PC-9 (cell line): ENCODE measurements around the gene SLC25A42. TPM values are rescaled to one million over a fixed set of nuclear protein-coding genes. Genes with fewer than 3 reads are reported as not detected.

Source experiments
- BruUV-seq: library from RNA; stranded (reverse); fragments of 400-500 nt; replicated peaks from 2 replicates; lab custom pipeline; 2021; lab: Mats Ljungman, UMichigan
- CTCF ChIA-PET: fragments of 300-600 bp; sonication (Branson Sonifier 250); formaldehyde crosslinking; loops from one replicate; lab custom pipeline; 2022; ENCODE audit warnings: antibody characterized with exemption; lab: Charles Lee
- POLR2A ChIA-PET: fragments of 300-600 bp; sonication (Branson Sonifier 250); formaldehyde crosslinking; loops from one replicate; lab custom pipeline; 2022; ENCODE audit warnings: antibody characterized with exemption; ENCODE audit not compliant: unreplicated experiment; lab: Charles Lee
- DNase-seq, 2 experiments: peaks; one replicate each; pipeline versions ENCODE4 v3.0.0 to v3.0.0-alpha.2; 2015 to 2022; ENCODE audit warnings: mixed read lengths in 1 of 2
- H2AFZ ChIP-seq: fragments of 200-600 bp; sonication (generic); 2 replicates; pipeline ENCODE4 v1.8.1; 2017; ENCODE audit warnings: antibody characterized with exemption
- H3F3A ChIP-seq: fragments of 200-600 bp; sonication (generic); 2 replicates; pipeline ENCODE4 v1.8.1; 2017; ENCODE audit warnings: antibody characterized with exemption, mild to moderate bottlenecking, low read depth; ENCODE audit not compliant: insufficient read depth
- H3K27ac ChIP-seq: fragments of 200-600 bp; sonication (generic); 2 replicates; pipeline ENCODE4 v1.6.1; 2016; ENCODE audit warnings: mixed run types
- H3K27me3 ChIP-seq: fragments of 200-600 bp; sonication (generic); 2 replicates; pipeline ENCODE4 v1.6.1; 2016; ENCODE audit warnings: low read depth, mixed run types; ENCODE audit not compliant: insufficient read depth
- H3K36me3 ChIP-seq: fragments of 200-600 bp; sonication (generic); 2 replicates; pipeline ENCODE4 v1.6.1; 2016; ENCODE audit warnings: low read depth, mixed run types
- H3K4me1 ChIP-seq: fragments of 200-600 bp; sonication (generic); replicated peaks from 2 replicates; pipeline ENCODE4 v1.6.1; 2016; ENCODE audit warnings: mixed run types; ENCODE audit not compliant: insufficient read depth
- H3K4me2 ChIP-seq: fragments of 200-600 bp; sonication (generic); 2 replicates; pipeline ENCODE4 v1.6.1; 2017; ENCODE audit warnings: mixed run types
- H3K4me3 ChIP-seq: fragments of 200-600 bp; sonication (generic); 2 replicates; pipeline ENCODE4 v1.6.1; 2016; ENCODE audit warnings: mixed run types
- H3K79me2 ChIP-seq: fragments of 200-600 bp; sonication (generic); 2 replicates; pipeline ENCODE4 v1.6.1; 2017; ENCODE audit warnings: low read depth, mixed run types
- H3K9me2 ChIP-seq: fragments of 200-600 bp; sonication (generic); 2 replicates; pipeline ENCODE4 v1.8.1; 2017; ENCODE audit warnings: mild to moderate bottlenecking; ENCODE audit not compliant: insufficient read depth
- H3K9me3 ChIP-seq: fragments of 200-600 bp; sonication (generic); 2 replicates; pipeline ENCODE4 v1.8.1; 2016; ENCODE audit warnings: low read depth; ENCODE audit not compliant: insufficient read depth
- H4K20me1 ChIP-seq: fragments of 200-600 bp; sonication (generic); 2 replicates; pipeline ENCODE4 v1.8.1; 2017; ENCODE audit not compliant: insufficient read depth
- CTCF ChIP-seq: fragments of 200-600 bp; sonication (generic); conservative IDR thresholded peaks from 2 replicates; pipeline ENCODE4 v1.6.1; 2017; ENCODE audit warnings: mixed run types, antibody characterized with exemption, mild to moderate bottlenecking, moderate library complexity
- EZH2 ChIP-seq: fragments of 200-600 bp; sonication (generic); IDR thresholded peaks from 2 replicates; pipeline ENCODE4 v1.8.0; 2017; ENCODE audit warnings: antibody characterized with exemption, low read depth
- intact Hi-C: fragments of 100-400 bp; cut with micrococcal nuclease; formaldehyde crosslinking; loops from one replicate; pipeline ENCODE4 v1.10.0; 2022; ENCODE audit not compliant: unreplicated experiment
- total RNA-seq: library from RNA; stranded (reverse); gene quantifications from 2 replicates; pipeline ENCODE4 v1.2.3, GENCODE V29; 2021

The SLC25A42 gene
- total RNA-seq, 1 experiment from 2014 or later: 6.9 TPM

GRCh38 chr19:19052921-19053320, 10.9 kb upstream of the SLC25A42 start:
- intact Hi-C loops: loop anchor here (1.0 kb wide), 1 partner anchor 86 kb away; no protein-coding TSS in a partner anchor
- Histone ChIP-seq H3K36me3 (no peaks in the 10 kb centered on the region), H3K27me3 (no peaks in the 10 kb centered on the region)

GRCh38 chr19:19053508-19054314, 10.1 kb upstream of the SLC25A42 start:
- H3K36me3 ChIP-seq: no peaks in the 10 kb centered on the region
- no peaks in the 10 kb centered on the region for H3K9me3 ChIP-seq
- H3K4me3 ChIP-seq: no peak overlapping the region
- H3K79me2 ChIP-seq: no peaks in the 10 kb centered on the region
- ChIA-PET POLR2A (no interaction called here), CTCF (no interaction called here)
- no peak overlapping the region for H3K4me2 ChIP-seq
- DNase-seq: peak in 1 of 2 experiments; percentile 50
- no TSS peak for BruUV-seq
- TF ChIP-seq CTCF (peak; percentile 90), EZH2 (no peak)
- H3F3A ChIP-seq: 0 out of 2 replicates have a peak, but pooled peaks cover 7% of the 10 kb centered on the region
- no peaks in the 10 kb centered on the region for H3K4me1 ChIP-seq
- H2AFZ ChIP-seq: no peak overlapping the region
- intact Hi-C loops: loop anchor here (1.0 kb wide), 1 partner anchor 86 kb away; no protein-coding TSS in a partner anchor
- peaks cover 8% of the 10 kb centered on the region for H4K20me1 ChIP-seq
- H3K27me3 ChIP-seq: no peaks in the 10 kb centered on the region
- no peaks in the 10 kb centered on the region for H3K9me2 ChIP-seq
- H3K27ac ChIP-seq: no peak overlapping the region

More at GRCh38 chr19:19052921-19053320, 10.9 kb upstream of the SLC25A42 start:
- CTCF ChIA-PET: no interaction called here
- POLR2A ChIA-PET: no interaction called here
- Histone ChIP-seq H3K79me2 (no peaks in the 10 kb centered on the region), H3F3A (peaks cover 7% of the 10 kb centered on the region; the same call in 1 of the 2 replicates), H2AFZ (no peak overlapping the region), H3K4me3 (no peak overlapping the region), H4K20me1 (peaks cover 8% of the 10 kb centered on the region), H3K27ac (no peak overlapping the region), H3K9me2 (no peaks in the 10 kb centered on the region), H3K4me2 (no peak overlapping the region), H3K9me3 (no peaks in the 10 kb centered on the region), H3K4me1 (no peaks in the 10 kb centered on the region)
- TF ChIP-seq CTCF (no peak), EZH2 (no peak)
- no peak for DNase-seq
- no TSS peak for BruUV-seq

- H3K4me3 ChIP-seq: no peak overlapping the region
- peaks cover 8% of the 10 kb centered on the region for H4K20me1 ChIP-seq
- no peaks in the 10 kb centered on the region for H3K9me3 ChIP-seq
- H3K27me3 ChIP-seq: no peaks in the 10 kb centered on the region
- intact Hi-C loops: no loop called here
- no peak overlapping the region for H3K4me2 ChIP-seq
- H3K36me3 ChIP-seq: no peaks in the 10 kb centered on the region
- no peaks in the 10 kb centered on the region for H3K4me1 ChIP-seq
- H2AFZ ChIP-seq: no peak overlapping the region
- no peak for TF ChIP-seq EZH2
- TF ChIP-seq CTCF: no peak
- CTCF ChIA-PET: no interaction called here
- H3K79me2 ChIP-seq: no peaks in the 10 kb centered on the region
- 0 out of 2 replicates have a peak, but pooled peaks cover 4% of the 10 kb centered on the region for H3F3A ChIP-seq
- no TSS peak for BruUV-seq
- no peak overlapping the region for H3K27ac ChIP-seq
- no peaks in the 10 kb centered on the region for H3K9me2 ChIP-seq
- DNase-seq: no peak
- POLR2A ChIA-PET: no interaction called here
These were observed 9.4 kb upstream of the SLC25A42 start for GRCh38 chr19:19054315-19054938.
